ENCODE data around the gene WDR64. TPM values are rescaled to one million over a fixed set of nuclear protein-coding genes. Genes with fewer than 3 reads are reported as not detected.

The WDR64 gene
- total RNA-seq, 1 donor from 2014 or later, result not detected

- H3K4me1 Mint-ChIP-seq (ENCODE audit: low read depth, unreplicated experiment), result no peaks in the 10 kb centered on the region
- no peak for DNase-seq
- H3K9me3 Mint-ChIP-seq (ENCODE audit: unreplicated experiment), result no peaks in the 10 kb centered on the region
- no peak overlapping the region for H3K4me3 Mint-ChIP-seq (ENCODE audit: unreplicated experiment)
- no peak overlapping the region for H3K27ac Mint-ChIP-seq (ENCODE audit: unreplicated experiment)
- H3K27me3 Mint-ChIP-seq (ENCODE audit: unreplicated experiment), result no peaks in the 10 kb centered on the region
- H3K36me3 Mint-ChIP-seq (ENCODE audit: unreplicated experiment), result no peaks in the 10 kb centered on the region
- TF ChIP-seq CTCF (IDR thresholded peaks at IDR 0.05; ENCODE audit: partially characterized antibody, unreplicated experiment), result no peak
Observed at GRCh38 chr1:241749041-241749944, 97.2 kb downstream of the WDR64 start.

- Mint-ChIP-seq H3K9me3 (ENCODE audit: unreplicated experiment) (no peaks in the 10 kb centered on the region), H3K27ac (ENCODE audit: unreplicated experiment) (no peak overlapping the region), H3K36me3 (ENCODE audit: unreplicated experiment) (no peaks in the 10 kb centered on the region), H3K4me1 (ENCODE audit: low read depth, unreplicated experiment) (no peaks in the 10 kb centered on the region), H3K4me3 (ENCODE audit: unreplicated experiment) (no peak overlapping the region), H3K27me3 (ENCODE audit: unreplicated experiment) (no peaks in the 10 kb centered on the region)
- TF ChIP-seq CTCF (IDR thresholded peaks at IDR 0.05; ENCODE audit: partially characterized antibody, unreplicated experiment), result no peak
- no peak for DNase-seq
Observed at GRCh38 chr1:241749945-241750695, 98.0 kb downstream of the WDR64 start.

GRCh38 chr1:241751524-241751923 lies 99.4 kb downstream of the WDR64 start:
- no peak for TF ChIP-seq CTCF (IDR thresholded peaks at IDR 0.05; ENCODE audit: partially characterized antibody, unreplicated experiment)
- Mint-ChIP-seq H3K4me3 (ENCODE audit: unreplicated experiment) (no peak overlapping the region), H3K4me1 (ENCODE audit: low read depth, unreplicated experiment) (no peaks in the 10 kb centered on the region), H3K27ac (ENCODE audit: unreplicated experiment) (no peak overlapping the region), H3K9me3 (ENCODE audit: unreplicated experiment) (no peaks in the 10 kb centered on the region), H3K27me3 (ENCODE audit: unreplicated experiment) (no peaks in the 10 kb centered on the region), H3K36me3 (ENCODE audit: unreplicated experiment) (no peaks in the 10 kb centered on the region)
- no peak for DNase-seq

DNA sequence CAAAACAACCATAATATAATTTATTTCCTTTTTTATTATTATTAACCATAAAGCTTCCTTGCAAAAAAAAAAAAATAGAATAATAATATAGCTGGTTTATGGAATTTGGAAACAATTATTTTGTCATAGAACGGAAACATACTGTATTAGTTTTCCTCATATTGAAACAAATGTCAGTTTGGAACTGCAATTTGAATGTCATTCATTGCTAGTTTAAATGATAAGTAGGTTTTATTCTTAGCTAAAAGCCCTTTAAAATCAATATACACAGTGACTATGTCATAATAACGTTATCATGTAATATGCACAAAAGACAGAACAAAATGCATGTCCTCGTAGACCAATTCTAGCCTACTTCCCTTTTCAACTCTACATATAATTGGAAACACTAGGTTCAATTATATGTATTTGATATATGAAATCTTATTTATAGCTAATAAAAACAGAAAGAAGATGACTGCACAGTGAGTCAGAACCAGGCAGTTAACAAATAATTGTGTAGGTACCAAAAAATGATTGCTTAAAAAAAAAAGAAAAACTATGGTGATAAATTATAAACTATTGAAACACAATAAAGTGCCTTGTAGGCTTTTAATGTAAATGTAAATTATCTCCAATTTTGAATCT lies 110.7 kb downstream of the WDR64 start:
- DNase-seq, result no peak
- H3K4me3 Mint-ChIP-seq (ENCODE audit: unreplicated experiment), result no peak overlapping the region
- H3K4me1 Mint-ChIP-seq (ENCODE audit: low read depth, unreplicated experiment), result no peaks in the 10 kb centered on the region
- no peaks in the 10 kb centered on the region for H3K9me3 Mint-ChIP-seq (ENCODE audit: unreplicated experiment)
- H3K27ac Mint-ChIP-seq (ENCODE audit: unreplicated experiment), result no peak overlapping the region
- H3K27me3 Mint-ChIP-seq (ENCODE audit: unreplicated experiment), result no peaks in the 10 kb centered on the region
- no peaks in the 10 kb centered on the region for H3K36me3 Mint-ChIP-seq (ENCODE audit: unreplicated experiment)
- TF ChIP-seq CTCF (IDR thresholded peaks at IDR 0.05; ENCODE audit: partially characterized antibody, unreplicated experiment), result no peak

Measured in glutamatergic neuron (in vitro differentiated cells).